HG03196 (cell line): ENCODE results near the gene ZMIZ1.
A peak's percentile ranks its signal among the peaks of the same experiment; 100 is the strongest.

Experiments used
- ATAC-seq: cut with Tn5 transposase; IDR thresholded peaks from one replicate; pipeline ENCODE4 v1.9.1; 2021; ENCODE audit not compliant: unreplicated experiment

The ZMIZ1 gene

GRCh38 chr10:79149345-79149661 lies 80.5 kb downstream of the ZMIZ1 start:
- no peak for ATAC-seq

GRCh38 chr10:79149662-79150443 lies 81.1 kb downstream of the ZMIZ1 start:
- peak; percentile 65 for ATAC-seq

GRCh38 chr10:79150444-79150754 lies 81.6 kb downstream of the ZMIZ1 start:
- ATAC-seq, result no peak

DNA sequence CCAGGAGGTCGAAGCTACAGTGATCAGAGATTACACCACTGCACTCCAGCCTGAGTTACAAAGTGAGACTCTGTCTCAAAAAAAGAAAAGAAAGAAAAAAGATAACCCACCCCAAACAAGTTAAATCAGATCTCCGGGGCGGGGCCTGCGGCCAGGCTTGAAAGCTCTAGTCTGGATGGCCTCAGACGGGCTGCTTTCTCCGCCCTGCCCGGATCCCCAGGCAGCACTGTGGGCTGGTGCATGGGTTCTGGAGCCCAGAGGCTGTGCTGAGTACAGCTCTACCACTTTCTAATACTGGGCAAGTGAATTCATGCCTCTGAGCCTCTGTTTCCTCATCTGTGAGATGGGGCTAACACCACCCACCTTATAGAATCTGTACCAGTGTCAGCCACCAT lies 83.7 kb downstream of the ZMIZ1 start:
- ATAC-seq, result no peak

GRCh38 chr10:79153745-79154144 lies 85.0 kb downstream of the ZMIZ1 start:
- no peak for ATAC-seq

GRCh38 chr10:79155301-79156081 lies 86.7 kb downstream of the ZMIZ1 start:
- no peak for ATAC-seq

DNA sequence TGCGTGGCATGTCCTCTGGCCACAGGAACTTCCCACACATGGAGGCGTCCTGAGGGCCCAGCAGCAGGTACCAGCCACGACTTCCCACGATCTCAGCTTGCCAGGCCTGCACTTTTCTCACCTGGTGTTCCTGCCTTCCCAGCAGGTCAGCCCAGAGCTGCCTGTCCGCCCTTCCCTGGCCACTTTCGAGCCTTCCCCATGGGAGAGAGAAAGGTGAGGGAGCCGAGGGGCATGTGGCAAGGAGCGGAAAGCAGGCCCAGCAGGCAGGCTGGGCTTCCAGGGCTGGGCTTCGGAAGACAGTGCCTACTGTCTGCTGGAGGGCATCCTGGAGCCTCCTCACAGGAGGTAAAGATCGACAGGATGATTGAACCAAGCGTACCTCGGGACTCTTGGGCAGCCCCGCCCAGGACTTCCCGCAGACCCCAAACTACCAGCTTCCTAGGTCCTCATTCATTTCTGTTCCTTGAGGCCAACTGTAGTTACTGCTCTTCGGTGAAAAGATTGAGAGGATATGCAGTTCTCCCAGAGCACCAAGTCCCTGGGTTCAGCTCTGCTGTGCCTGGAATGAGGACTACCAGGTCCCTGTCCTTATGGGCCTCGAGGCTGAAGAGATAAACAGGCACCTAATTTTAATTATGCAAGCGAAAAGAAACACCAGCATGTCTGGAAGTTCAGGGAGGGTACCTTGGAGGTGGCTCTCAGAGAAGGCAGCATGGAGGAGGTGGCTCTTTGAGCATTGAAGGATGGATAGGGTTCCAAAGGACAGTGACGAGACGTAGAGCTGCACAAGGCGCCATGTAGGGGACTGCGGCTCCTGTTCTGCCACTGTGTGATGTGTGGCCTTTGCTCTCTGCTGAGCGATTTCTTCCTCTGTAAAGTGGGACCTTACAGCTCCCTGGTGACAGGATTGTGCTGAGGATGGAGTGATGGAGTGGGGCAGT lies 87.8 kb downstream of the ZMIZ1 start:
- no peak for ATAC-seq

GRCh38 chr10:79158004-79158340 lies 89.2 kb downstream of the ZMIZ1 start:
- ATAC-seq, result no peak

DNA sequence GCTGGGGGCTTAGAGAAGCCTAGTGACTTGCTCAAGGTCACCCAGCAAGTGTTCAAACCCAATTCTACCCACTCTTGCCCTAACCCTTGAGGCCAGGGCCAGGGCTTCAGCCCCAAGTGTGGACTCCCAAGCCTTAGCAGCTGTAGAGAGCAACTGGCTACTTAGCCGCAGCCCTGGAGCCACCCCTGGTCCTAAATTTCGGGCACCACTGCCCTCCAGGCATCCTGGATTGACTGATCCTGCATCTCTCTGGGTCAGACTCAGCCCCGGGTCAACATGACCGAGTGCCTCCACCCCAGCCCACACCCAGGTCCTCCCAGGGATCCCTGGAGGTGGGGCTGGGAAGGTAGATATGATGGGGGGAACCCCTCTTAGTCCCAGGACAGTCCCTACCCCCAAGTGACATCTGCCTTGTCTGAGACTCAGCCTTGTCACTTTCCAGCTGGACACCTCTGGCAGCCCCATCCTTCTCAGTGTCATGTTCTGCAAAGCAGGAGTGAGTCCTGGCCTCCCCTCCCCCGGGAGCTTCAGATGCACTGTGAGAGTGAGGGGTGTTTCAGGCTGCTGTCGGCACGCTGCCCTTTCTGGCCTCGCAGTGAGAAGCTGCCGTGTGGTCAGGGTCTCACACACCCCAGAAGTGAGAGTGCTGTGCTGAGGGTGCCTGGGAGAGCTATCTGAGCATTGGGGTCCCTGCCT lies 89.8 kb downstream of the ZMIZ1 start:
- no peak for ATAC-seq

DNA sequence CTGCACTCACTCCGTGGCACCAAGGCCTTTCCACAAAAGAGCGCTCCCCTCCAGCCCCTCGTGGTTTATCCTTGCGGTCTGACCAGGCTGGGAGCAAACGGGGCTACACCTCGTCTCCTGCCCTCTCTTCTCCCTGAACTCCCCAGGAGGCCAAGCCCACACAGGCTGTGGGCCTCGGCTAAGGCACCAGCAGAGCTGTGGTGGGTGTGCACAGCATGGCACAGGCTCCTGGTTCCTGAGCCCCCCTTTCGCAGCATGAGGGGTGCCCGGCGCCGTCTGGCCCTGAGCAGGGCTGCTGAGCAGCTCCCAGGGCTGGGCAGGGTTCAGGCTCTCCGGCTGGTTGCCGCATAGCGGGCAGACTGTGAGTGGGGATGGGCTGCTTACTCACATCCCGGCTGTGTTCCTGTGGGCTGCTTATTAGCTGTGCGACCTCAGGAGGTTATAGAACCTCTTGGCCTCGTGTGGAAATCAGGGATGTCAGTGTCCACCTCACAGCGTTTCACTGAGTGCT lies 90.4 kb downstream of the ZMIZ1 start:
- ATAC-seq, result no peak

DNA sequence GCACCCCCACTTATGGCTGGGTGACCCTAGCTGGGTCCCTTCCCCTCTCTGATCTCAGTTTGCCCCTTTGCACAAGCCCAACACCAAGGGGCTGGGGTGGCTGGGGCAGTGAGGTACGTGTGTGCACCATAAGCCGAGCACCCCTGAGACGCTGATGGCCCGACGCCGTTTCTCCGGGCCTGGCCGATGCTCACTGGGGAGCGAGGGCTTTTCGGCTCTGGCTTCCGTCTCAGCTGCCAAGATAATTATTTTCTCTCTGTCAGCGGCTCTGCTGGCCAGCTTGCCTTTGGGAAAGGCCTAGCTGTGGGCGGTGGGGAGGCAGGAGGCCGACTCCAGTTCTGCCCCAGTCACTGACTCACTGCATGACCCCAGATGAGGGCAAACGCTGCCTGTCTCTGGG lies 91.0 kb downstream of the ZMIZ1 start:
- no peak for ATAC-seq

- no peak for ATAC-seq
Observed at GRCh38 chr10:79160191-79160590, 91.4 kb downstream of the ZMIZ1 start.

GRCh38 chr10:79161557-79161956 lies 92.8 kb downstream of the ZMIZ1 start:
- ATAC-seq, result no peak

DNA sequence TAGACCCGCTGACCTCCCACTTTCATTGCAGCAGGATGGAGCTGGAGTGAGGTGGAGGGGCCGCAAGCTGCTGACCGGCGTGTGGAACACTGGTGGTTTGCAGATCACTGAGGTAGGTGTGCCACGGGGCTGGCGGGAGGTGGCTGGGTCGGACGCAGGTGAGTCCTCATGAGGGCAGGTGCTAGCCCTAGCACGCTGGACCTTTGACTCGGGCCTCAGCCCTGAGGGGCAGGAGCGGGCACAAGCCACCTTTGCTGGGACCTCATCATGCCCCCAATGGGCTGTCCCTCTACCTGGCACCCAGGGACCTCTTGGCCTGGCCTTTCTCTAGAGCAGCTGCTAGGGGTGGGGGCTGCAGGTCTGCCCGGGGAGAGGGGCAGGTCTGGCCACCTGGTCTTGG lies 93.3 kb downstream of the ZMIZ1 start:
- no peak for ATAC-seq

DNA sequence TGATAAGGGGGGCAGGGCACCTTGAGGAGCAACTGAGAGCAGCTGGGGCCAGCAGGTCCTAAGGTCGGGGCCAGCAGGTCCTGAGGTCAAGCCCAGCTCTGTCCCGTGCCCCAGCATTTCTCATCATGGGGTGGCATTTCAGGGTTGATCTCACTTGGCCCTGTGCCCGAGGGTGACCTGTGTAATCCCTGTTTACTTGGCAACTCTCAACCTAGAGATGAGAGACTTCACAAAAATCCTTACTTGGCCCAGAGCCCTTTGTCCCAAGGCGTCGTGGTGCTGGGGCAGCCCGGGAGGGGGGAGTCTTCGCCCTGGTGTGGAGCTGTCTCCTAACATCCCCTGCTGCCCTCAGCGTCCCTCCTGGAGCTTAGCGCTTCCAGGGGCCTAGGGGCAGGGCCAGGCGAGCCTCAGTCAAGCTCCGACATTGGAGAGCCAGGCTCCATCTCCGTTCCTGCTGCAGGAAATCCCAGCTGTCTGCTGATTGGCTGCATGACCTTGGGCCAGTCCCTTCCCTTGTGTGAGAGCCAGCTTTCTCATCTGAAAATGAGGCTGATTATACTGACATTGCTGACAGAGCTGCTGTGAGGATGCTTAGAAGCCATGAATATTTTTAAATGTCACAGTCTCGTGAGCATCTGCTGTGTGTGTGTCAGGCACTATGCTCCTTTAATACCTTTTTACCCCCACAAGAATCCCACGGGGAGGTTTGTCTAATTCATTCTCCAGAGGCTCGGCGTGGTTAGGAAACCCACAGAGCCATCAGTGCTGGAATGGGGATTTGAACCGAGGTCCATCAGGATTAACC lies 94.3 kb downstream of the ZMIZ1 start:
- ATAC-seq, result no peak

DNA sequence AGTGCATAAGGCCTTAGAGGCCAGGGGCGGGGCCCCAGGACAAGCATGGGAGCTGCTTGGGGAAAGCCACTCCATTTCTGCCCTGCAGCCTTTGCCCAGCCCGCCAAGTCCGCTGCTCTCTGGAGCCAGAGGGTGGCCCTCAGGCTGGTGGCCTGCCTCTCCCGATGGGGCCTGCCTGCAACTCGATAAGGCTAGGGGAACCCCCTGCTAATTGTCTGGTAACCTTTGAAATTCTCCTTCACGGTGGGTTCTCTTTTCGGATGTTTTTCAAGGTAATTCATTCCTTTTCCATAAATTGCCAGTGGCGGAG lies 94.9 kb downstream of the ZMIZ1 start:
- no peak for ATAC-seq

DNA sequence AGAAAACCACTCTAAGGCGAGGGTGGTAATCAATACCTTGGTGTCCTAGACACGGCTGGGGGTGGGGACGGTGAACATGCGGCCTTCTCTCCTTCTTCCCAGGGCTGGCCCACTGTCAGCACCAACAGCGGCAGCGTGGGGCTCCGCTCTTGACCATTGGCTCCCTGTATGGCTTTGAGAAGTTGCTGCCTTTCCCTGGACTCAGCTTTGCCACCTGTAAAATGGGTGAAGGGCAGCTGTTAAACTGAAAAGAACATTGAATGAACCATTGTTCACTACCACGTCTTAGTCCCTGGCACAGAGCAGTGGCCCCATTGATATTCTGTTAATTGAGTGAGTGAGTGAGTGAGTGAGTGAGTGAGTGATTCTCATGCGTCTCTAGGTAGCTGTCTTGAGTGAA lies 95.3 kb downstream of the ZMIZ1 start:
- no peak for ATAC-seq

DNA sequence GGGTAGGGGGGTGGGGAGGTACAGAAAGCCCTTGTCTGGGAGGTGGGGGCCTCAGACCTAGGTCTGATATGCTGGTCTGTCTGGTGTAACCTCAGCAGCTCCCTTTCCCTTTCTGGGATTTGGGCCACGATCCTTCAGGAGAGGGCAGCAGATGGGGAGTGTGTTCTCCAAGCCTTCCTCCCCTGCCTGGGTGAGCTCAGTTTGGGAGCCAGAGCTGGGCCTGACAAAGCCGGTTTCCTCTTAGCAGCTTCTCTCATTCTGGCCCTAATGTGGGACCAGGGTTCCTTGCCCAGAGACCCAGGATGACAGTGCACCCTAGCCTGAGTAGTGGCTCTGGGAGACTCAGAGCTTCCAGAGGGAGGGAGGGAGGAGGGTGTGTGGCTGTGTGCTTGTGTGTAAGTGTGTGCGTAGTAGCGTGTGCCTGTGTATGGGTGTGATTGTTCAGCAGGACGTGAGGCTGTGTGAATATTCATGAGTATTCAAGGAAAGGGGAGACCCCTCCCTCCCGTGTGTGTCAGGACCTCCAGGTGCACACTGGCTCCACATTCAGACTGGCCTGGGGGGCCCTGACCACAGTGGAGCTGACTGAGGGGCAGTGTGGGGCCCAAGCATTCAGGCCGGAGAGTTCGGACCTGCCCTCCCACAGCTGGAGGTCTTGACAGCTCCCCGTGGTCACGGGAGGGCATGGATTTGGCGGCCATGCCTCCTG lies 96.5 kb downstream of the ZMIZ1 start:
- ATAC-seq, result no peak

- no peak for ATAC-seq
Observed at GRCh38 chr10:79166312-79166721, 97.6 kb downstream of the ZMIZ1 start.

GRCh38 chr10:79166741-79167140 lies 98.0 kb downstream of the ZMIZ1 start:
- no peak for ATAC-seq
